Endothelial cell of umbilical vein (primary cell): ENCODE data around the gene TNPO3. TPM values are rescaled to one million over a fixed set of nuclear protein-coding genes. Genes with fewer than 3 reads are reported as not detected.

ENCODE experiments used
- BruUV-seq: library from RNA; stranded (reverse); fragments of 400-500 nt; replicated peaks from 2 replicates; lab custom pipeline; 2021; lab: Mats Ljungman, UMichigan
- CTCF ChIA-PET: fragments of 300-600, 350-600 bp; sonication (Branson Sonifier 250); formaldehyde crosslinking; loops from one replicate; lab custom pipeline; 2021; ENCODE audit warnings: antibody characterized with exemption, inconsistent platforms; lab: Charles Lee
- POLR2A ChIA-PET: fragments of 300-600, 350-600 bp; sonication (Branson Sonifier 250); formaldehyde crosslinking; loops from one replicate; lab custom pipeline; 2021; ENCODE audit warnings: antibody characterized with exemption, inconsistent platforms; lab: Charles Lee
- DNase-seq: peaks from one replicate; pipeline ENCODE4 v3.0.0-alpha.2; 2011; ENCODE audit warnings: low read depth, low spot score
- FAIRE-seq: peaks from 2 replicates; lab custom pipeline; 2011; peaks lifted over from hg19 to GRCh38; lab: Jason Lieb, UNC
- H2AFZ ChIP-seq: 2 replicates; pipeline ENCODE4 v1.6.0; 2012; ENCODE audit warnings: low read depth, low read length, control low read depth, inconsistent platforms
- H3K27ac ChIP-seq: 2 replicates; pipeline ENCODE4 v1.5.1; 2011; ENCODE audit warnings: low read depth, mild to moderate bottlenecking, control low read depth, low read length, moderate library complexity; ENCODE audit not compliant: insufficient read depth
- H3K27me3 ChIP-seq, 2 experiments: 2 replicates each; pipeline versions ENCODE4 v1.6.0 to v1.6.1; 2011; ENCODE audit warnings: low read length in 2 of 2, mixed read lengths in 1 of 2; ENCODE audit not compliant: control insufficient read depth in 2 of 2, insufficient read depth in 2 of 2
- H3K36me3 ChIP-seq, 2 experiments: 2 replicates in 1 of 2; 3 replicates in 1 of 2; pipeline ENCODE4 v1.5.1; 2011; ENCODE audit warnings: low read length in 2 of 2, mild to moderate bottlenecking in 1 of 2, moderate library complexity in 1 of 2; ENCODE audit not compliant: control insufficient read depth in 2 of 2, insufficient read depth in 2 of 2; ENCODE audit errors: extremely low read depth in 1 of 2
- H3K4me1 ChIP-seq: 3 replicates; pipeline ENCODE4 v1.5.1; 2011; ENCODE audit warnings: mild to moderate bottlenecking, low read length; ENCODE audit not compliant: control insufficient read depth, insufficient read depth; ENCODE audit errors: extremely low read depth
- H3K4me2 ChIP-seq: 2 replicates; pipeline ENCODE4 v1.6.1; 2011; ENCODE audit warnings: low read length, control low read depth, mixed read lengths; ENCODE audit not compliant: insufficient read depth
- H3K4me3 ChIP-seq, 3 experiments: fragments of 200-600 bp in 1 of 3; sonication (generic), shearing (Covaris generic) in 1 of 3; replicated peaks in 1 of 3; 2 replicates each; pipeline ENCODE4 v1.5.1; 2011 to 2016; ENCODE audit warnings: control low read depth in 3 of 3, low read length in 3 of 3, mild to moderate bottlenecking in 2 of 3, inconsistent platforms in 1 of 3, low read depth in 1 of 3, moderate library complexity in 1 of 3; ENCODE audit not compliant: insufficient read depth in 1 of 3
- H3K79me2 ChIP-seq: 2 replicates; pipeline ENCODE4 v1.6.0; 2012; ENCODE audit warnings: low read length, inconsistent platforms; ENCODE audit not compliant: control insufficient read depth, insufficient read depth
- H3K9ac ChIP-seq: replicated peaks from 2 replicates; pipeline ENCODE3; 2011; ENCODE audit warnings: low read length, control low read depth; ENCODE audit not compliant: insufficient read depth; ENCODE audit errors: extremely low read depth
- H3K9me1 ChIP-seq: replicated peaks from 3 replicates; pipeline ENCODE4 v1.6.0; 2011; ENCODE audit warnings: mild to moderate bottlenecking, low read length; ENCODE audit not compliant: control insufficient read depth, insufficient read depth; ENCODE audit errors: extremely low read depth
- H3K9me3 ChIP-seq: replicated peaks from 2 replicates; pipeline ENCODE4 v1.5.1; 2012; ENCODE audit warnings: low read length, inconsistent platforms; ENCODE audit not compliant: control insufficient read depth, insufficient read depth
- H4K20me1 ChIP-seq: replicated peaks from 2 replicates; pipeline ENCODE3; 2011; ENCODE audit warnings: mild to moderate bottlenecking, low read length; ENCODE audit not compliant: control insufficient read depth, insufficient read depth; ENCODE audit errors: extremely low read depth
- CTCF ChIP-seq, 2 donors: IDR thresholded peaks; 1 replicate in 1 of 2; 2 replicates in 1 of 2; pipeline ENCODE4 v1.5.1; 2011; ENCODE audit warnings: low read length in 2 of 2, mild to moderate bottlenecking in 2 of 2, moderate library complexity in 2 of 2, control low read depth in 1 of 2, inconsistent platforms in 1 of 2, low read depth in 1 of 2; ENCODE audit not compliant: insufficient read depth in 1 of 2; ENCODE audit errors: extremely low read depth in 1 of 2
- EZH2 ChIP-seq: IDR thresholded peaks from 2 replicates; pipeline ENCODE4 v1.6.1; 2012; ENCODE audit warnings: borderline replicate concordance, low read depth, mild to moderate bottlenecking, moderate library complexity, low read length, inconsistent platforms; ENCODE audit not compliant: severe bottlenecking
- FOS ChIP-seq: IDR thresholded peaks from 2 replicates; pipeline ENCODE4 v1.6.1; 2011; ENCODE audit warnings: mild to moderate bottlenecking, low read length, moderate library complexity, borderline replicate concordance; ENCODE audit not compliant: insufficient read depth
- GATA2 ChIP-seq: IDR thresholded peaks from 2 replicates; pipeline ENCODE4 v1.7.0; 2011; ENCODE audit warnings: low read depth, mild to moderate bottlenecking, moderate library complexity, mixed read lengths, low read length; ENCODE audit not compliant: insufficient read length, insufficient read depth
- JUN ChIP-seq: IDR thresholded peaks from 2 replicates; pipeline ENCODE4 v1.6.1; 2011; ENCODE audit warnings: borderline replicate concordance, low read depth; ENCODE audit not compliant: insufficient read length, insufficient read depth
- MAX ChIP-seq: IDR thresholded peaks from 2 replicates; pipeline ENCODE4 v1.6.1; 2011; ENCODE audit not compliant: insufficient read depth, insufficient read length
- MYC ChIP-seq: IDR thresholded peaks from one replicate; pipeline ENCODE4 v1.6.1; 2011; ENCODE audit warnings: mild to moderate bottlenecking, low read depth, low read length
- POLR2A ChIP-seq: IDR thresholded peaks from 2 replicates; pipeline ENCODE4 v1.6.1; 2012; ENCODE audit warnings: low read depth, mild to moderate bottlenecking, control low read depth, low read length
- POLR2AphosphoS5 ChIP-seq: IDR thresholded peaks from 2 replicates; pipeline ENCODE4 v1.6.1; 2012; ENCODE audit warnings: low read depth, mild to moderate bottlenecking, control low read depth, low read length, moderate library complexity; ENCODE audit not compliant: insufficient read depth
- dilution Hi-C: fragments of 300-500 bp; cut with MboI; formaldehyde crosslinking; loops from one replicate; pipeline ENCODE4 v1.15.0; 2019; ENCODE audit warnings: low sequenced_read_pairs; ENCODE audit not compliant: extremely low pct_ligation_motif_present
- intact Hi-C: fragments of 100-400 bp; cut with micrococcal nuclease; formaldehyde crosslinking; loops from one replicate; pipeline ENCODE4 v1.10.0; 2022
- polyA plus RNA-seq, 4 experiments: library from polyadenylated mRNA; depleted of rRNA in 3 of 4; stranded (reverse) in 3 of 4; unstranded in 1 of 4; fragments of >200 nt; gene quantifications; 2 replicates each; pipeline versions ENCODE4 v1.2.1 to v1.2.3, GENCODE V29; 2011 to 2012; ENCODE audit warnings: missing spikeins in 1 of 4
- total RNA-seq: library from RNA; stranded (reverse); gene quantifications from 2 replicates; pipeline ENCODE4 v1.2.3, GENCODE V29; 2021

The TNPO3 gene
- total and polyA plus RNA-seq, 2 donors (not counting 3 experiments of a cell fraction or from before 2014, with no cell fraction given): 29.0 to 46.9 TPM

GRCh38 chr7:128985660-128986059, 69.3 kb downstream of the TNPO3 start:
- no peak overlapping the region for H3K9ac ChIP-seq
- DNase-seq (no peak), FAIRE-seq (no peak)
- H3K36me3 ChIP-seq: peaks cover 4 to 8% of the 10 kb centered on the region in 2 experiments
- no TSS peak for BruUV-seq
- intact Hi-C loops (no loop called here), dilution Hi-C loops (no loop called here)
- H3K27ac ChIP-seq: no peak overlapping the region
- no peaks in the 10 kb centered on the region for H3K27me3 ChIP-seq
- H3K4me3 ChIP-seq: no peak overlapping the region
- no peaks in the 10 kb centered on the region for H3K9me1 ChIP-seq
- CTCF ChIA-PET: interaction anchor here (2.2 kb wide), 1 partner anchor 105 kb away, joined by 6 read pairs; no protein-coding TSS in a partner anchor
- no peaks in the 10 kb centered on the region for H3K4me1 ChIP-seq
- no peaks in the 10 kb centered on the region for H3K9me3 ChIP-seq
- H2AFZ ChIP-seq: no peak overlapping the region
- no peaks in the 10 kb centered on the region for H3K79me2 ChIP-seq
- H4K20me1 ChIP-seq: no peaks in the 10 kb centered on the region
- H3K4me2 ChIP-seq: no peak overlapping the region
- no peak for TF ChIP-seq POLR2AphosphoS5
- no peak for TF ChIP-seq MAX
- no peak for TF ChIP-seq POLR2A
- no peak for TF ChIP-seq EZH2
- TF ChIP-seq MYC: no peak
- no peak for TF ChIP-seq GATA2
- TF ChIP-seq FOS: no peak
- TF ChIP-seq CTCF (IDR thresholded peaks at IDR 0.05; ENCODE audit: extremely low read depth in 1 of 2, insufficient read depth in 1 of 2, low read depth in 1 of 2, low read length in 2 of 2): no peak
- no peak for TF ChIP-seq JUN
- POLR2A ChIA-PET: no interaction called here
